ENCODE measurements around the gene VPS26C.

The VPS26C gene

GRCh38 chr21:37202221-37203110 lies 64.7 kb downstream of the VPS26C start:
- no peak for DNase-seq (ENCODE audit: low read depth)

- DNase-seq (ENCODE audit: low read depth): no peak
These were observed 66.3 kb downstream of the VPS26C start for GRCh38 chr21:37200641-37201480.

- DNase-seq (ENCODE audit: low read depth): peak; percentile 88
These were observed 67.8 kb downstream of the VPS26C start for GRCh38 chr21:37199057-37199924.

GRCh38 chr21:37197746-37198145 lies 69.4 kb downstream of the VPS26C start:
- no peak for DNase-seq (ENCODE audit: low read depth)

- no peak for DNase-seq (ENCODE audit: low read depth)
These were observed 70.3 kb downstream of the VPS26C start for GRCh38 chr21:37196847-37197246.

- DNase-seq (ENCODE audit: low read depth): no peak
These were observed 71.5 kb downstream of the VPS26C start for GRCh38 chr21:37195610-37196009.

GRCh38 chr21:37195059-37195458 lies 72.1 kb downstream of the VPS26C start:
- DNase-seq (ENCODE audit: low read depth): no peak

- DNase-seq (ENCODE audit: low read depth): no peak
These were observed 73.5 kb downstream of the VPS26C start for GRCh38 chr21:37193676-37194075.

- DNase-seq (ENCODE audit: low read depth): no peak
These were observed 74.1 kb downstream of the VPS26C start for GRCh38 chr21:37193006-37193405.

- DNase-seq (ENCODE audit: low read depth): no peak
These were observed 75.1 kb downstream of the VPS26C start for GRCh38 chr21:37192019-37192418.

GRCh38 chr21:37188825-37189224 lies 78.3 kb downstream of the VPS26C start:
- DNase-seq (ENCODE audit: low read depth): peak; percentile 16

- no peak for DNase-seq (ENCODE audit: low read depth)
These were observed 80.2 kb downstream of the VPS26C start for GRCh38 chr21:37186983-37187382.

GRCh38 chr21:37184784-37185593 lies 82.1 kb downstream of the VPS26C start:
- DNase-seq (ENCODE audit: low read depth): no peak

GRCh38 chr21:37183749-37184148 lies 83.4 kb downstream of the VPS26C start:
- DNase-seq (ENCODE audit: low read depth): no peak

- DNase-seq (ENCODE audit: low read depth): no peak
These were observed 84.9 kb downstream of the VPS26C start for GRCh38 chr21:37182222-37182621.

GRCh38 chr21:37181059-37181458 lies 86.1 kb downstream of the VPS26C start:
- no peak for DNase-seq (ENCODE audit: low read depth)

GRCh38 chr21:37176716-37177115 lies 90.4 kb downstream of the VPS26C start:
- no peak for DNase-seq (ENCODE audit: low read depth)

Data from EH (cell line).